GM12801 (cell line): ENCODE measurements around the gene SLC16A10.

Experiments used
- CTCF ChIP-seq: IDR thresholded peaks from one replicate; pipeline ENCODE4 v1.5.1; 2011; ENCODE audit warnings: control low read depth; ENCODE audit not compliant: insufficient read length; ENCODE audit errors: extremely low read depth

Gene SLC16A10

GRCh38 chr6:111076024-111076695, 11.1 kb upstream of the SLC16A10 start:
- no peak for TF ChIP-seq CTCF

GRCh38 chr6:111080698-111081097, 6.6 kb upstream of the SLC16A10 start:
- no peak for TF ChIP-seq CTCF

- no peak for TF ChIP-seq CTCF
Measured at GRCh38 chr6:111086685-111087084, 618 bp upstream of the SLC16A10 start.

- no peak for TF ChIP-seq CTCF
Measured at GRCh38 chr6:111087871-111088667, 766 bp downstream of the SLC16A10 start.

GRCh38 chr6:111088668-111089003, 1.3 kb downstream of the SLC16A10 start:
- no peak for TF ChIP-seq CTCF

GRCh38 chr6:111090766-111091165, 3.5 kb downstream of the SLC16A10 start:
- TF ChIP-seq CTCF, result no peak

GRCh38 chr6:111091987-111092386, 4.7 kb downstream of the SLC16A10 start:
- TF ChIP-seq CTCF, result no peak
